Panc1 (cell line): ENCODE results near the gene PARD3.

Source experiments
- POLR2AphosphoS5 ChIP-seq: IDR thresholded peaks from 2 replicates; pipeline ENCODE4 v1.6.1; 2012; ENCODE audit warnings: mild to moderate bottlenecking, low read depth, low read length, moderate library complexity
- SIN3A ChIP-seq: IDR thresholded peaks from 2 replicates; pipeline ENCODE4 v1.6.1; 2012; ENCODE audit warnings: low read depth, mild to moderate bottlenecking, low read length, moderate library complexity, borderline replicate concordance; ENCODE audit not compliant: insufficient read depth
- TCF7L2 ChIP-seq: IDR thresholded peaks from 2 replicates; pipeline ENCODE4 v1.6.1; 2011; ENCODE audit warnings: mild to moderate bottlenecking, low read depth, low read length, inconsistent platforms
- TF ChIP-seq, protein P1 (sequence below): fragments of 450-650 bp; IDR thresholded peaks from 2 replicates; pipeline ENCODE4 v1.5.1; 2017; ENCODE audit warnings: mild to moderate bottlenecking
- TF ChIP-seq, protein P2 (sequence below), 2 experiments: IDR thresholded peaks; 2 replicates each; pipeline ENCODE4 v1.6.1; 2011 to 2012; ENCODE audit warnings: low read depth in 2 of 2, control low read depth in 1 of 2, low read length in 1 of 2, mild to moderate bottlenecking in 1 of 2, moderate library complexity in 1 of 2; ENCODE audit not compliant: insufficient read depth in 1 of 2

DNA sequence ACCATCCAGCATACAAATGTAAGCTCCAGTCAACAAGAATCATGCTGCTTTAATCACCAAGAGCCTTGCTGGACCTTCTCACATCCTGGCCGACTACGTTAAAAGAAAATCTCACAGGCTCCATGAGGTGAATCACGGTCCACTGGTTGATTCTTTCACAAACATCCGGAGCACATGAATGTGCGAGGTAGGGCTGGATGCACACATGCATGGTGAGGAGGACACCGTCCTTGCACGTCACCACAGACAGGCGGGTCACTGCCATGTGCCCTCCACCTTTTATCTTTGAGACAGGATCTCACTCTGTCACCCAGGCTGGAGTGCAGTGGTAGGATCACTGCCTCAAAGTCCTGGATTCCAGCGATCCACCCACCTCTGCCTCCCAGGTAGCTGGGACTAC is 265.1 kb downstream of the PARD3 start:
- TF ChIP-seq, protein P1, sequence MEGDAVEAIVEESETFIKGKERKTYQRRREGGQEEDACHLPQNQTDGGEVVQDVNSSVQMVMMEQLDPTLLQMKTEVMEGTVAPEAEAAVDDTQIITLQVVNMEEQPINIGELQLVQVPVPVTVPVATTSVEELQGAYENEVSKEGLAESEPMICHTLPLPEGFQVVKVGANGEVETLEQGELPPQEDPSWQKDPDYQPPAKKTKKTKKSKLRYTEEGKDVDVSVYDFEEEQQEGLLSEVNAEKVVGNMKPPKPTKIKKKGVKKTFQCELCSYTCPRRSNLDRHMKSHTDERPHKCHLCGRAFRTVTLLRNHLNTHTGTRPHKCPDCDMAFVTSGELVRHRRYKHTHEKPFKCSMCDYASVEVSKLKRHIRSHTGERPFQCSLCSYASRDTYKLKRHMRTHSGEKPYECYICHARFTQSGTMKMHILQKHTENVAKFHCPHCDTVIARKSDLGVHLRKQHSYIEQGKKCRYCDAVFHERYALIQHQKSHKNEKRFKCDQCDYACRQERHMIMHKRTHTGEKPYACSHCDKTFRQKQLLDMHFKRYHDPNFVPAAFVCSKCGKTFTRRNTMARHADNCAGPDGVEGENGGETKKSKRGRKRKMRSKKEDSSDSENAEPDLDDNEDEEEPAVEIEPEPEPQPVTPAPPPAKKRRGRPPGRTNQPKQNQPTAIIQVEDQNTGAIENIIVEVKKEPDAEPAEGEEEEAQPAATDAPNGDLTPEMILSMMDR = no peak
- TF ChIP-seq POLR2AphosphoS5 (no peak), SIN3A (no peak), TCF7L2 (no peak)
- TF ChIP-seq, protein P2, sequence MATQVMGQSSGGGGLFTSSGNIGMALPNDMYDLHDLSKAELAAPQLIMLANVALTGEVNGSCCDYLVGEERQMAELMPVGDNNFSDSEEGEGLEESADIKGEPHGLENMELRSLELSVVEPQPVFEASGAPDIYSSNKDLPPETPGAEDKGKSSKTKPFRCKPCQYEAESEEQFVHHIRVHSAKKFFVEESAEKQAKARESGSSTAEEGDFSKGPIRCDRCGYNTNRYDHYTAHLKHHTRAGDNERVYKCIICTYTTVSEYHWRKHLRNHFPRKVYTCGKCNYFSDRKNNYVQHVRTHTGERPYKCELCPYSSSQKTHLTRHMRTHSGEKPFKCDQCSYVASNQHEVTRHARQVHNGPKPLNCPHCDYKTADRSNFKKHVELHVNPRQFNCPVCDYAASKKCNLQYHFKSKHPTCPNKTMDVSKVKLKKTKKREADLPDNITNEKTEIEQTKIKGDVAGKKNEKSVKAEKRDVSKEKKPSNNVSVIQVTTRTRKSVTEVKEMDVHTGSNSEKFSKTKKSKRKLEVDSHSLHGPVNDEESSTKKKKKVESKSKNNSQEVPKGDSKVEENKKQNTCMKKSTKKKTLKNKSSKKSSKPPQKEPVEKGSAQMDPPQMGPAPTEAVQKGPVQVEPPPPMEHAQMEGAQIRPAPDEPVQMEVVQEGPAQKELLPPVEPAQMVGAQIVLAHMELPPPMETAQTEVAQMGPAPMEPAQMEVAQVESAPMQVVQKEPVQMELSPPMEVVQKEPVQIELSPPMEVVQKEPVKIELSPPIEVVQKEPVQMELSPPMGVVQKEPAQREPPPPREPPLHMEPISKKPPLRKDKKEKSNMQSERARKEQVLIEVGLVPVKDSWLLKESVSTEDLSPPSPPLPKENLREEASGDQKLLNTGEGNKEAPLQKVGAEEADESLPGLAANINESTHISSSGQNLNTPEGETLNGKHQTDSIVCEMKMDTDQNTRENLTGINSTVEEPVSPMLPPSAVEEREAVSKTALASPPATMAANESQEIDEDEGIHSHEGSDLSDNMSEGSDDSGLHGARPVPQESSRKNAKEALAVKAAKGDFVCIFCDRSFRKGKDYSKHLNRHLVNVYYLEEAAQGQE (IDR thresholded peaks at IDR 0.05; ENCODE audit: insufficient read depth in 1 of 2, low read depth in 2 of 2, low read length in 1 of 2) = no peak
